ENCODE data around the gene ARHGAP22.

DNA sequence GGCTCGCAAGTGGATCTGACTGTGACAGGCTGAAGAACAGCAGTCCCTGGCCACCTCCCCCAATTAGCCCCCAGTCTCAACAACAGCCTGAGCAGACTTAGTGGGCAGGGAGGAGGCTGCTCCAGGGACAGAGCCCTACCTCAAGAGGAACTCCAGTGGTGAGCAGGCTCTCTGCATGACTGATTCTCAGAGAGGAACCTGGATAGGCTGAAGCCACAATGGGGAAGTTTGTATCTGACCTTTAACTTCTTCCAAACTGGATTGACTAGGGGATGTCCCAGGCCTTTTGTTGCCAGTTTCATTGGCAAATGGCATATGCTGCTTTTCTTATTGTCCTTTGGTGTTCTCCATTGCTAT, 93.0 kb downstream of the ARHGAP22 start:
- TF ChIP-seq, protein P1, sequence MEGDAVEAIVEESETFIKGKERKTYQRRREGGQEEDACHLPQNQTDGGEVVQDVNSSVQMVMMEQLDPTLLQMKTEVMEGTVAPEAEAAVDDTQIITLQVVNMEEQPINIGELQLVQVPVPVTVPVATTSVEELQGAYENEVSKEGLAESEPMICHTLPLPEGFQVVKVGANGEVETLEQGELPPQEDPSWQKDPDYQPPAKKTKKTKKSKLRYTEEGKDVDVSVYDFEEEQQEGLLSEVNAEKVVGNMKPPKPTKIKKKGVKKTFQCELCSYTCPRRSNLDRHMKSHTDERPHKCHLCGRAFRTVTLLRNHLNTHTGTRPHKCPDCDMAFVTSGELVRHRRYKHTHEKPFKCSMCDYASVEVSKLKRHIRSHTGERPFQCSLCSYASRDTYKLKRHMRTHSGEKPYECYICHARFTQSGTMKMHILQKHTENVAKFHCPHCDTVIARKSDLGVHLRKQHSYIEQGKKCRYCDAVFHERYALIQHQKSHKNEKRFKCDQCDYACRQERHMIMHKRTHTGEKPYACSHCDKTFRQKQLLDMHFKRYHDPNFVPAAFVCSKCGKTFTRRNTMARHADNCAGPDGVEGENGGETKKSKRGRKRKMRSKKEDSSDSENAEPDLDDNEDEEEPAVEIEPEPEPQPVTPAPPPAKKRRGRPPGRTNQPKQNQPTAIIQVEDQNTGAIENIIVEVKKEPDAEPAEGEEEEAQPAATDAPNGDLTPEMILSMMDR (IDR thresholded peaks at IDR 0.05; ENCODE audit: insufficient read depth, low read depth, low read length) = no peak
- TF ChIP-seq EZH2 (IDR thresholded peaks at IDR 0.05; ENCODE audit: insufficient read depth, low read length) = no peak

Measured in astrocyte (in vitro differentiated cells and primary cell).